B cell (primary cell): Measurements from ENCODE around the gene THBS3. TPM values are rescaled to one million over a fixed set of nuclear protein-coding genes. Genes with fewer than 3 reads are reported as not detected.

Experiments
- ATAC-seq: fragments of 200-7000 bp; cut with Tn5 transposase; one replicate; pipeline ENCODE4 v1.10.0; 2021; ENCODE audit warnings: low read depth, mild to moderate bottlenecking, moderate number of reproducible peaks, moderate library complexity
- CTCF ChIA-PET: fragments of 350-600 bp; sonication (Branson Sonifier 250); formaldehyde crosslinking; loops from one replicate; lab custom pipeline; 2021; ENCODE audit warnings: antibody characterized with exemption, inconsistent platforms; lab: Charles Lee
- POLR2A ChIA-PET: fragments of 350-600 bp; sonication (Branson Sonifier 250); formaldehyde crosslinking; loops from one replicate; lab custom pipeline; 2021; ENCODE audit warnings: antibody characterized with exemption; lab: Charles Lee
- DNase-seq: peaks from one replicate; pipeline ENCODE4 v3.0.0; 2013
- H2AFZ ChIP-seq: 2 replicates; pipeline ENCODE4 v1.6.1; 2012; ENCODE audit warnings: mild to moderate bottlenecking, low read depth, low read length; ENCODE audit not compliant: insufficient read depth, poor library complexity, severe bottlenecking
- H3K27ac ChIP-seq, 2 donors: 1 replicate in 1 of 2; 2 replicates in 1 of 2; pipeline ENCODE4 v1.5.1; 2012 to 2013; ENCODE audit warnings: low read length in 2 of 2, mild to moderate bottlenecking in 2 of 2, moderate library complexity in 1 of 2
- H3K27me3 ChIP-seq, 4 experiments: fragments of 200-600 bp in 1 of 4; sonication (generic) in 1 of 4; replicated peaks in 1 of 4; 1 replicate in 2 of 4; 2 replicates in 2 of 4; pipeline versions ENCODE4 v1.6.1 to v1.7.0; 2013 to 2016; ENCODE audit warnings: low read length in 3 of 4, mild to moderate bottlenecking in 2 of 4, mixed read lengths in 1 of 4, moderate library complexity in 1 of 4; ENCODE audit not compliant: insufficient read depth in 4 of 4, control insufficient read depth in 3 of 4; ENCODE audit errors: control extremely low read depth in 1 of 4
- H3K36me3 ChIP-seq, 2 experiments: replicated peaks in 1 of 2; 1 replicate in 1 of 2; 2 replicates in 1 of 2; pipeline versions ENCODE4 v1.6.1 to v1.7.1; 2013; ENCODE audit warnings: low read length in 1 of 2; ENCODE audit not compliant: insufficient read depth in 2 of 2, control insufficient read depth in 1 of 2; ENCODE audit errors: control extremely low read depth in 1 of 2, extremely low read depth in 1 of 2
- H3K4me1 ChIP-seq, 2 donors: fragments of 200-600 bp in 1 of 2; sonication (generic) in 1 of 2; 1 replicate in 1 of 2; 2 replicates in 1 of 2; pipeline versions ENCODE4 v1.5.1 to v1.6.1; 2013 to 2017; ENCODE audit warnings: low read length in 2 of 2; ENCODE audit not compliant: control insufficient read depth in 2 of 2, insufficient read depth in 2 of 2
- H3K4me2 ChIP-seq: replicated peaks from 2 replicates; pipeline ENCODE3; 2012; ENCODE audit warnings: mild to moderate bottlenecking, low read depth, low read length; ENCODE audit not compliant: poor library complexity, severe bottlenecking
- H3K4me3 ChIP-seq, 5 experiments: fragments of 200-600 bp in 1 of 5; sonication (generic) in 1 of 5; 1 replicate in 3 of 5; 2 replicates in 2 of 5; pipeline versions ENCODE4 v1.5.1 to v1.7.0; 2011 to 2016; ENCODE audit warnings: low read length in 4 of 5, mild to moderate bottlenecking in 4 of 5, low read depth in 2 of 5, control low read depth in 1 of 5, moderate library complexity in 1 of 5; ENCODE audit not compliant: insufficient read depth in 1 of 5; ENCODE audit errors: control extremely low read depth in 1 of 5, extremely low read depth in 1 of 5
- H3K79me2 ChIP-seq: fragments of 200-600 bp; sonication (generic); one replicate; pipeline ENCODE4 v1.6.0; 2016; ENCODE audit warnings: low read length; ENCODE audit not compliant: control insufficient read depth, insufficient read depth
- H3K9ac ChIP-seq: fragments of 200-600 bp; sonication (generic); 2 replicates; pipeline ENCODE4 v1.6.1; 2017; ENCODE audit warnings: mild to moderate bottlenecking, low read length, moderate library complexity
- H3K9me3 ChIP-seq, 3 donors: one replicate each; pipeline versions ENCODE4 v1.6.1 to v1.7.1; 2013; ENCODE audit warnings: low read length in 2 of 3; ENCODE audit not compliant: control insufficient read depth in 2 of 3, insufficient read depth in 1 of 3; ENCODE audit errors: control extremely low read depth in 1 of 3
- H4K20me1 ChIP-seq: 2 replicates; pipeline ENCODE4 v1.6.0; 2012; ENCODE audit warnings: mild to moderate bottlenecking, low read length; ENCODE audit not compliant: insufficient read depth, control insufficient read depth, poor library complexity, severe bottlenecking
- H3K27ac Mint-ChIP-seq: one replicate; pipeline ENCODE4 v1.8.0; 2021; ENCODE audit warnings: mixed read lengths
- H3K27me3 Mint-ChIP-seq: one replicate; pipeline ENCODE4 v1.8.0; 2021; ENCODE audit warnings: mixed read lengths
- H3K4me1 Mint-ChIP-seq: one replicate; pipeline ENCODE4 v1.8.0; 2021; ENCODE audit warnings: mixed read lengths
- H3K4me3 Mint-ChIP-seq: one replicate; pipeline ENCODE4 v1.8.0; 2021; ENCODE audit warnings: mixed read lengths
- H3K9me3 Mint-ChIP-seq: one replicate; pipeline ENCODE4 v1.8.0; 2022; ENCODE audit warnings: mixed read lengths; ENCODE audit not compliant: insufficient read depth
- EZH2 ChIP-seq: IDR thresholded peaks from 2 replicates; pipeline ENCODE4 v1.6.1; 2012; ENCODE audit warnings: borderline replicate concordance, low read depth, mild to moderate bottlenecking, moderate library complexity, low read length; ENCODE audit not compliant: insufficient read depth, poor library complexity, severe bottlenecking
- WGBS: methylation state at CpG from one replicate; pipeline ENCODE4 v1.1.5; 2013; ENCODE audit warnings: missing lambda C conversion rate; ENCODE audit not compliant: insufficient coverage; 5-methylcytosine and 5-hydroxymethylcytosine counted together
- intact Hi-C: fragments of 100-400 bp; cut with micrococcal nuclease; formaldehyde crosslinking; loops from one replicate; pipeline ENCODE4 v1.10.0; 2022
- polyA plus RNA-seq: library from polyadenylated mRNA; depleted of rRNA; stranded (reverse); fragments of >200 nt; gene quantifications from 2 replicates; pipeline ENCODE4 v1.2.3, GENCODE V29; 2012
- total RNA-seq, 2 donors: library from RNA; stranded (reverse); fragments of 120-200 nt in 1 of 2; gene quantifications; 1 replicate in 1 of 2; 2 replicates in 1 of 2; pipeline versions ENCODE4 v1.2.3 to v1.2.4, GENCODE V29; 2013 to 2022
- TF ChIP-seq, protein P1 (sequence below): fragments of 200-600 bp; IDR thresholded peaks from one replicate; pipeline ENCODE4 v1.8.0; 2022; ENCODE audit warnings: antibody characterized with exemption, mild to moderate bottlenecking

THBS3 gene
- total and polyA plus RNA-seq, 2 donors (not counting 1 experiment from before 2014, with no cell fraction given), result 28.0 to 28.6 TPM

GRCh38 chr1:155242805-155243358, 35.2 kb upstream of the THBS3 start:
- no peak overlapping the region for H3K9ac ChIP-seq
- H3K27ac ChIP-seq, result no peak overlapping the region
- no peak for DNase-seq
- H3K4me3 ChIP-seq, result no peak overlapping the region
- CTCF ChIA-PET, result interaction anchor here (0.6 to 1.5 kb wide), 6 partner anchors 19 to 381 kb away, joined by 3 to 5 read pairs (median 3); partner anchors contain the start of genes MTX1 and SCAMP3
- no peaks in the 10 kb centered on the region for H3K27me3 ChIP-seq
- H2AFZ ChIP-seq, result peak overlapping the region; percentile 78
- WGBS, result 100% methylated on average over 1 of the region's 3 CpGs
- POLR2A ChIA-PET, result interaction anchor here (1.3 kb wide), 1 partner anchor 34 kb away, joined by 3 read pairs; the partner anchor contains the start of gene MTX1
- Mint-ChIP-seq H3K9me3 (no peaks in the 10 kb centered on the region), H3K4me3 (peak overlapping the region; percentile 82), H3K27me3 (peaks cover 4% of the 10 kb centered on the region), H3K4me1 (peaks cover 33% of the 10 kb centered on the region), H3K27ac (peak overlapping the region; percentile 96)
- H3K4me2 ChIP-seq, result peak overlapping the region; percentile 87
- peaks cover 0 to 2% of the 10 kb centered on the region in 2 experiments for H3K36me3 ChIP-seq
- intact Hi-C loops, result loop anchor here (5.0 kb wide), 2 partner anchors 34 to 71 kb away; partner anchors contain the start of genes HCN3, KRTCAP2 and TRIM46
- H3K9me3 ChIP-seq, result peaks cover 0 to 4% (median 2%) of the 10 kb centered on the region in 3 donors
- TF ChIP-seq, protein P1, sequence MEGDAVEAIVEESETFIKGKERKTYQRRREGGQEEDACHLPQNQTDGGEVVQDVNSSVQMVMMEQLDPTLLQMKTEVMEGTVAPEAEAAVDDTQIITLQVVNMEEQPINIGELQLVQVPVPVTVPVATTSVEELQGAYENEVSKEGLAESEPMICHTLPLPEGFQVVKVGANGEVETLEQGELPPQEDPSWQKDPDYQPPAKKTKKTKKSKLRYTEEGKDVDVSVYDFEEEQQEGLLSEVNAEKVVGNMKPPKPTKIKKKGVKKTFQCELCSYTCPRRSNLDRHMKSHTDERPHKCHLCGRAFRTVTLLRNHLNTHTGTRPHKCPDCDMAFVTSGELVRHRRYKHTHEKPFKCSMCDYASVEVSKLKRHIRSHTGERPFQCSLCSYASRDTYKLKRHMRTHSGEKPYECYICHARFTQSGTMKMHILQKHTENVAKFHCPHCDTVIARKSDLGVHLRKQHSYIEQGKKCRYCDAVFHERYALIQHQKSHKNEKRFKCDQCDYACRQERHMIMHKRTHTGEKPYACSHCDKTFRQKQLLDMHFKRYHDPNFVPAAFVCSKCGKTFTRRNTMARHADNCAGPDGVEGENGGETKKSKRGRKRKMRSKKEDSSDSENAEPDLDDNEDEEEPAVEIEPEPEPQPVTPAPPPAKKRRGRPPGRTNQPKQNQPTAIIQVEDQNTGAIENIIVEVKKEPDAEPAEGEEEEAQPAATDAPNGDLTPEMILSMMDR, result no peak
- H4K20me1 ChIP-seq, result no peaks in the 10 kb centered on the region
- H3K79me2 ChIP-seq, result peaks cover 9% of the 10 kb centered on the region
- ATAC-seq, result no peak
- H3K4me1 ChIP-seq, result peaks cover 27 to 36% of the 10 kb centered on the region in 2 donors

- peak overlapping the region; percentile 22 for H3K27ac Mint-ChIP-seq
- Histone ChIP-seq H3K27ac (no peak overlapping the region), H3K4me3 (no peak overlapping the region), H4K20me1 (no peaks in the 10 kb centered on the region), H3K4me2 (peak overlapping the region; percentile 78), H3K9ac (no peak overlapping the region), H3K4me1 (peaks cover 27 to 36% of the 10 kb centered on the region in 2 donors), H3K79me2 (peaks cover 9% of the 10 kb centered on the region), H3K36me3 (peaks cover 0 to 11% of the 10 kb centered on the region in 2 experiments), H3K27me3 (no peaks in the 10 kb centered on the region), H2AFZ (no peak overlapping the region), H3K9me3 (peaks cover 0 to 4% (median 2%) of the 10 kb centered on the region in 3 donors)
- no peaks in the 10 kb centered on the region for H3K9me3 Mint-ChIP-seq
- H3K27me3 Mint-ChIP-seq, result peaks cover 4% of the 10 kb centered on the region
- WGBS, result 100% methylated on average over 1 of the region's 4 CpGs
- POLR2A ChIA-PET, result interaction anchor here (0.7 kb wide), 1 partner anchor 19 kb away, joined by 4 read pairs; no protein-coding TSS in a partner anchor
- H3K4me1 Mint-ChIP-seq, result peaks cover 33% of the 10 kb centered on the region
- no peak for ATAC-seq
- TF ChIP-seq, protein P1, result no peak
- TF ChIP-seq EZH2, result no peak
- CTCF ChIA-PET, result interaction anchor here (1.0 to 2.1 kb wide), 5 partner anchors 9 to 150 kb away, joined by 3 to 18 read pairs (median 4); partner anchors contain the start of gene SCAMP3
- no peak for DNase-seq
- intact Hi-C loops, result loop anchor here (1.0 to 5.0 kb wide), 3 partner anchors 15 to 70 kb away; partner anchors contain the start of genes HCN3, KRTCAP2 and TRIM46
- peak overlapping the region; percentile 27 for H3K4me3 Mint-ChIP-seq
Observed at GRCh38 chr1:155241841-155242264, 34.2 kb upstream of the THBS3 start.
